Fibroblast of lung (primary cell): ENCODE results near the gene CAPZB. TPM values are rescaled to one million over a fixed set of nuclear protein-coding genes. Genes with fewer than 3 reads are reported as not detected.
A peak's percentile ranks its signal among the peaks of the same experiment; 100 is the strongest.

Experiments
- DNase-seq, 2 donors: peaks; one replicate each; pipeline versions ENCODE4 v3.0.0 to v3.0.0-alpha.2; 2010; ENCODE audit warnings: low read depth in 2 of 2
- H2AFZ ChIP-seq: 2 replicates; pipeline ENCODE4 v1.5.1; 2012; ENCODE audit warnings: low read length, control low read depth, inconsistent platforms
- H3K27ac ChIP-seq: 2 replicates; pipeline ENCODE4 v1.5.1; 2011; ENCODE audit warnings: low read length, control low read depth; ENCODE audit not compliant: insufficient read depth
- H3K27me3 ChIP-seq: 2 replicates; pipeline ENCODE4 v1.5.1; 2011; ENCODE audit warnings: mild to moderate bottlenecking, low read length; ENCODE audit not compliant: control insufficient read depth, insufficient read depth
- H3K36me3 ChIP-seq: 2 replicates; pipeline ENCODE4 v1.5.1; 2011; ENCODE audit warnings: low read length; ENCODE audit not compliant: control insufficient read depth, insufficient read depth
- H3K4me1 ChIP-seq: 2 replicates; pipeline ENCODE4 v1.5.1; 2011; ENCODE audit warnings: low read length; ENCODE audit not compliant: control insufficient read depth, insufficient read depth; ENCODE audit errors: extremely low read depth
- H3K4me2 ChIP-seq: 2 replicates; pipeline ENCODE4 v1.5.1; 2011; ENCODE audit warnings: low read length, control low read depth; ENCODE audit not compliant: insufficient read depth; ENCODE audit errors: extremely low read depth
- H3K4me3 ChIP-seq, 4 experiments: fragments of 200-600 bp in 1 of 4; sonication (generic) in 1 of 4; replicated peaks in 1 of 4; 2 replicates each; pipeline ENCODE4 v1.5.1; 2011 to 2016; ENCODE audit warnings: low read length in 4 of 4, low read depth in 3 of 4, mild to moderate bottlenecking in 3 of 4, control low read depth in 2 of 4, inconsistent platforms in 1 of 4, mixed read lengths in 1 of 4; ENCODE audit not compliant: insufficient read depth in 1 of 4; ENCODE audit errors: control extremely low read depth in 1 of 4
- H3K79me2 ChIP-seq: 2 replicates; pipeline ENCODE4 v1.5.1; 2012; ENCODE audit warnings: mild to moderate bottlenecking, low read length, inconsistent platforms; ENCODE audit not compliant: control insufficient read depth, insufficient read depth
- H3K9ac ChIP-seq: 2 replicates; pipeline ENCODE4 v1.5.1; 2011; ENCODE audit warnings: mild to moderate bottlenecking, low read length, control low read depth; ENCODE audit not compliant: insufficient read depth
- H3K9me3 ChIP-seq: 2 replicates; pipeline ENCODE4 v1.5.1; 2012; ENCODE audit warnings: low read depth, low read length; ENCODE audit not compliant: control insufficient read depth, insufficient read depth
- H4K20me1 ChIP-seq: 2 replicates; pipeline ENCODE4 v1.5.1; 2011; ENCODE audit warnings: low read length; ENCODE audit not compliant: control insufficient read depth, insufficient read depth; ENCODE audit errors: extremely low read depth
- CTCF ChIP-seq, 2 donors: IDR thresholded peaks in 1 of 2; conservative IDR thresholded peaks in 1 of 2; 1 replicate in 1 of 2; 2 replicates in 1 of 2; pipeline ENCODE4 v1.5.1; 2011 to 2012; ENCODE audit warnings: low read length in 2 of 2, control low read depth in 1 of 2, inconsistent platforms in 1 of 2, low read depth in 1 of 2, mild to moderate bottlenecking in 1 of 2
- EZH2 ChIP-seq: IDR thresholded peaks from 2 replicates; pipeline ENCODE4 v1.5.1; 2012; ENCODE audit warnings: low read length, control low read depth, mild to moderate bottlenecking; ENCODE audit errors: missing control alignments
- polyA plus RNA-seq, 2 donors: library from polyadenylated mRNA; depleted of rRNA in 1 of 2; stranded (reverse) in 1 of 2; unstranded in 1 of 2; fragments of >200 nt; gene quantifications; 2 replicates each; pipeline ENCODE4 v1.2.1, GENCODE V29; 2011 to 2012; ENCODE audit warnings: missing spikeins in 1 of 2
- total RNA-seq: library from RNA; depleted of rRNA; stranded (reverse); fragments of >200 nt; gene quantifications from 2 replicates; pipeline ENCODE4 v1.2.1, GENCODE V29; 2014

The CAPZB gene
- total and polyA plus RNA-seq, 2 donors (not counting 1 experiment from before 2014, with no cell fraction given), result 104 to 495 TPM

GRCh38 chr1:19300211-19300610 is 185.1 kb downstream of the CAPZB start:
- Histone ChIP-seq H3K27me3 (no peaks in the 10 kb centered on the region), H3K9me3 (no peaks in the 10 kb centered on the region), H3K79me2 (no peaks in the 10 kb centered on the region), H3K4me2 (no peak overlapping the region), H3K27ac (no peak overlapping the region), H3K36me3 (peaks cover 4% of the 10 kb centered on the region), H3K4me1 (no peaks in the 10 kb centered on the region), H4K20me1 (no peaks in the 10 kb centered on the region), H3K9ac (no peak overlapping the region), H3K4me3 (no peak overlapping the region), H2AFZ (no peak overlapping the region)
- DNase-seq, result no peak
- no peak for TF ChIP-seq CTCF (conservative IDR thresholded peaks at IDR 0.05 in 1 of 2, IDR thresholded peaks at IDR 0.05 in 1 of 2; ENCODE audit: low read depth in 1 of 2, low read length in 2 of 2)
- TF ChIP-seq EZH2, result no peak

GRCh38 chr1:19294638-19295037 is 190.7 kb downstream of the CAPZB start:
- no peaks in the 10 kb centered on the region for H3K4me1 ChIP-seq
- no peak for DNase-seq
- no peak overlapping the region for H3K4me2 ChIP-seq
- no peaks in the 10 kb centered on the region for H3K36me3 ChIP-seq
- no peak overlapping the region for H3K27ac ChIP-seq
- no peak overlapping the region for H3K9ac ChIP-seq
- H3K79me2 ChIP-seq, result no peaks in the 10 kb centered on the region
- H2AFZ ChIP-seq, result no peak overlapping the region
- no peak overlapping the region for H3K4me3 ChIP-seq
- no peaks in the 10 kb centered on the region for H4K20me1 ChIP-seq
- TF ChIP-seq EZH2, result no peak
- TF ChIP-seq CTCF (conservative IDR thresholded peaks at IDR 0.05 in 1 of 2, IDR thresholded peaks at IDR 0.05 in 1 of 2; ENCODE audit: low read depth in 1 of 2, low read length in 2 of 2), result no peak
- H3K27me3 ChIP-seq, result no peaks in the 10 kb centered on the region
- no peaks in the 10 kb centered on the region for H3K9me3 ChIP-seq

- Histone ChIP-seq H3K27me3 (no peaks in the 10 kb centered on the region), H3K9ac (no peak overlapping the region), H3K79me2 (no peaks in the 10 kb centered on the region), H3K27ac (no peak overlapping the region), H2AFZ (no peak overlapping the region), H3K4me1 (peaks cover 2% of the 10 kb centered on the region), H3K9me3 (no peaks in the 10 kb centered on the region), H3K4me2 (peak overlapping the region; percentile 84), H4K20me1 (no peaks in the 10 kb centered on the region), H3K4me3 (peak overlapping the region in 2 of 4 experiments; percentile 49 to 53), H3K36me3 (no peaks in the 10 kb centered on the region)
- TF ChIP-seq EZH2 (no peak), CTCF (conservative IDR thresholded peaks at IDR 0.05 in 1 of 2, IDR thresholded peaks at IDR 0.05 in 1 of 2; ENCODE audit: low read depth in 1 of 2, low read length in 2 of 2) (no peak)
- no peak for DNase-seq
These were observed 196.1 kb downstream of the CAPZB start for GRCh38 chr1:19289244-19289643.

Other genes with a start within 250 kb of the CAPZB start
- gene EMC1, start 234.0 kb downstream of the CAPZB start, total RNA-seq, result 46.0 and 78.1 TPM in 2 replicates
- gene EMC1, start 234.0 kb downstream of the CAPZB start, polyA plus RNA-seq, result 33.3 and 53.3 TPM in 2 replicates
- 12.6 and 16.4 TPM in 2 replicates for gene MRTO4, start 233.7 kb downstream of the CAPZB start, total RNA-seq
- gene MRTO4, start 233.7 kb downstream of the CAPZB start, polyA plus RNA-seq, result 28.6 and 53.3 TPM in 2 replicates
- 0.33 and 0.51 TPM in 2 replicates for gene AKR7A3, start 196.8 kb downstream of the CAPZB start, total RNA-seq
- gene AKR7A3, start 196.8 kb downstream of the CAPZB start, polyA plus RNA-seq, result 0.11 and 0.12 TPM in 2 replicates
- 57.0 and 63.6 TPM in 2 replicates for gene AKR7A2, start 173.4 kb downstream of the CAPZB start, total RNA-seq
- gene AKR7A2, start 173.4 kb downstream of the CAPZB start, polyA plus RNA-seq, result 31.3 and 38.0 TPM in 2 replicates
- 18.3 and 18.7 TPM in 2 replicates for gene SLC66A1, start 173.2 kb downstream of the CAPZB start, total RNA-seq
- 7.1 and 10.3 TPM in 2 replicates for gene SLC66A1, start 173.2 kb downstream of the CAPZB start, polyA plus RNA-seq
- 103 and 180 TPM in 2 replicates for gene NBL1, start 158.8 kb upstream of the CAPZB start, total RNA-seq
- 59.3 and 115 TPM in 2 replicates for gene NBL1, start 158.8 kb upstream of the CAPZB start, polyA plus RNA-seq
- under 0.01 TPM in 1 of 2 replicates, not detected in the other for gene HTR6, start 179.3 kb upstream of the CAPZB start, total RNA-seq
- gene HTR6, start 179.3 kb upstream of the CAPZB start, polyA plus RNA-seq, result 0.02 TPM in 1 of 2 replicates, not detected in the other